Hindlimb muscle (tissue), 1 donor: ENCODE measurements around the gene PLEKHG7. TPM values are rescaled to one million over a fixed set of nuclear protein-coding genes. Genes with fewer than 3 reads are reported as not detected.

Experiments used
- DNase-seq: peaks from one replicate; pipeline ENCODE4 v3.0.0-alpha.2; 2013
- polyA plus RNA-seq: library from polyadenylated mRNA; unstranded; fragments of 120-200 nt; gene quantifications from one replicate; pipeline ENCODE4 v1.2.1, GENCODE V29; 2013; ENCODE audit not compliant: insufficient read length

Gene PLEKHG7
- polyA plus RNA-seq, 1 donor, result 0.85 TPM

DNA sequence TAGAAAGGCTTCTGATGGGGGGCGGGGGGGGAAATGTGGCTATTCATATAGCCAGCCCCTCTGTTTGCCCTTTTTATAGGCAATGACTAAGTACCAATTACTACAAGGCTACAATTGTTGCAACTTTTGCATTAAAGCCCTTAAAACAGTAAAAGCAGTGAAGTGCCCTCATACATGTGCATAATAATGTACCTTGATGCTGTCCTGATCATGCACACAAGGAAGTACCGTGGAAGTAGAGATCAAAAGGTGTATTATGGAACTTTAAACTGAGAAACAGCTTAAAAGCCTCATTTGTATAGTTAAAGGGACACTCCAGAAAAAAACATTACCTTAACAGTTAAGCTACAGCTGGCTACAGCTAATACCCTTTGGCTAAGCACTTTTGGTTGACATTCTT is 111.8 kb downstream of the PLEKHG7 start:
- DNase-seq, result no peak

GRCh38 chr12:92821142-92821541 is 118.4 kb downstream of the PLEKHG7 start:
- no peak for DNase-seq

Other genes starting within 250 kb of the PLEKHG7 start
- gene EEA1, start 226.3 kb downstream of the PLEKHG7 start, polyA plus RNA-seq, result 19.3 TPM